Measurements from ENCODE around the gene PDE2A.

DNA sequence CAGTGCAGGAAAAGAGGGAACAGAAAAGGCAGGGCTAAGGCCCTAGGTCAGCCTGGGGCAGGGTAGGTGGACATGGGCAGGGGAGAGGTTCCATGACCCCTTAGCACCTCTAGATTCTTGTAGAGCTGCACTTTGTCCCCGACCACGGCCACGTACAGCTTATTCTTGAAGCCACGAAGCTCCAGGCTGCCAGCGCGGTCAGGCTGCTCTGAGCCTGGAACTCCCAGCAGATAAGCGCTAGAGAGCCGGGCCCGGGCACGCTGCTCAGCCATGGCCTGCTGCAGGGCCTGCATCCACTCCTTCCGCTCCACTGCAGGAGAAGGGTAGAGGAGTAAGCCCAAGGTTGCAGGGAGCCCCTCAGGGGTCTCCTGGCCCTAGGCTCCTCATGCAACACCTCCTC, 36.1 kb upstream of the PDE2A start:
- TF ChIP-seq CTCF (IDR thresholded peaks at IDR 0.05; ENCODE audit: extremely low read depth in 1 of 2, insufficient read depth in 1 of 2, low read depth in 1 of 2, low read length in 2 of 2) (no peak), EZH2 (IDR thresholded peaks at IDR 0.05; ENCODE audit: borderline replicate concordance, low read depth, low read length, severe bottlenecking) (no peak), POLR2A (IDR thresholded peaks at IDR 0.05; ENCODE audit: low read depth, low read length) (no peak), POLR2AphosphoS5 (IDR thresholded peaks at IDR 0.05; ENCODE audit: insufficient read depth, low read depth, low read length) (no peak), MAX (IDR thresholded peaks at IDR 0.05; ENCODE audit: insufficient read depth, insufficient read length) (no peak), JUN (IDR thresholded peaks at IDR 0.05; ENCODE audit: borderline replicate concordance, insufficient read depth, insufficient read length, low read depth) (no peak)

All from endothelial cell of umbilical vein (primary cell).